Stimulated activated CD8-positive, alpha-beta memory T cell treated with anti-CD3 and anti-CD28 coated beads, Interleukin-4, amount 100 ng/mL, for 24 hours (primary cell): Measurements from ENCODE around the gene POLD2.

Experiments used
- DNase-seq: peaks from one replicate; pipeline ENCODE4 v3.0.0-alpha.2; 2020; ENCODE audit warnings: low read depth

The POLD2 gene

GRCh38 chr7:44065431-44066110, 57.8 kb downstream of the POLD2 start, which contains the start of gene PGAM2:
TSS of gene PGAM2 (minus strand) at chr7:44065567. CDS start at chr7:44065529, 38 bp downstream.
- DNase-seq: no peak

GRCh38 chr7:44064791-44065430, 58.4 kb downstream of the POLD2 start:
- no peak for DNase-seq
